PFSK-1 (cell line): Measurements from ENCODE around the gene RFT1.

Experiments
- FOXP2 ChIP-seq: optimal IDR thresholded peaks from 2 replicates; pipeline ENCODE3; 2011; ENCODE audit warnings: borderline replicate concordance, control low read depth, inconsistent platforms; ENCODE audit not compliant: insufficient read depth; ENCODE audit errors: extremely low read length, extremely low read depth
- POLR2AphosphoS5 ChIP-seq: IDR thresholded peaks from 2 replicates; pipeline ENCODE4 v1.6.1; 2012; ENCODE audit warnings: low read depth, mild to moderate bottlenecking, control low read depth, low read length, moderate library complexity
- REST ChIP-seq, 2 experiments: IDR thresholded peaks; 2 replicates each; pipeline versions ENCODE4 v1.6.1 to v1.8.0; 2011 to 2012; ENCODE audit warnings: low read depth in 2 of 2, low read length in 2 of 2, control low read depth in 1 of 2, inconsistent platforms in 1 of 2, mild to moderate bottlenecking in 1 of 2, moderate library complexity in 1 of 2; ENCODE audit not compliant: insufficient read depth in 1 of 2
- SIN3A ChIP-seq: IDR thresholded peaks from 2 replicates; pipeline ENCODE4 v1.6.1; 2012; ENCODE audit warnings: mild to moderate bottlenecking, low read length, moderate library complexity, borderline replicate concordance; ENCODE audit not compliant: insufficient read depth
- TAF1 ChIP-seq: IDR thresholded peaks from 2 replicates; pipeline ENCODE4 v1.6.1; 2012; ENCODE audit warnings: low read length, control low read depth, borderline replicate concordance; ENCODE audit not compliant: insufficient read depth

Gene RFT1

DNA sequence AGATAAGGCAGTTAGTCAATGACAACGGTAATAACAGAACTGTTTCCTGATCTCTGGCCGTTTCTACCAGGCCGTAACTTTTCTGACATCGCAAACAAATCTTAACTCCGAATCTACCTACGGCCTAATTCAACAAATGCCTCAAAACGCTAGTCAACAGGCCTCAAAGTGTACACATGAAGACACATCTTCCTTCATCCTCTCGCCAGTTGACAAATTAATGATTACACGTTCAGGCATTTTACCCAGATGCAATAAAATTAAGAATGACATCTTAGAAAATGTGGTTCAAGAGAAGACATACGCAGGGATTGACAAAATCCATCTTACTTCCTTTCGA is 85.9 kb downstream of the RFT1 start:
- no peak for TF ChIP-seq SIN3A
- TF ChIP-seq TAF1 = no peak

GRCh38 chr3:53043738-53044137 is 86.5 kb downstream of the RFT1 start:
- TF ChIP-seq POLR2AphosphoS5 = no peak
- TF ChIP-seq FOXP2 = no peak
- TF ChIP-seq TAF1 = no peak
- no peak for TF ChIP-seq REST (IDR thresholded peaks at IDR 0.05; ENCODE audit: insufficient read depth in 1 of 2, low read depth in 2 of 2, low read length in 2 of 2)
- TF ChIP-seq SIN3A = no peak

- no peak for TF ChIP-seq TAF1
These were observed 87.6 kb downstream of the RFT1 start for GRCh38 chr3:53042651-53043050.

DNA sequence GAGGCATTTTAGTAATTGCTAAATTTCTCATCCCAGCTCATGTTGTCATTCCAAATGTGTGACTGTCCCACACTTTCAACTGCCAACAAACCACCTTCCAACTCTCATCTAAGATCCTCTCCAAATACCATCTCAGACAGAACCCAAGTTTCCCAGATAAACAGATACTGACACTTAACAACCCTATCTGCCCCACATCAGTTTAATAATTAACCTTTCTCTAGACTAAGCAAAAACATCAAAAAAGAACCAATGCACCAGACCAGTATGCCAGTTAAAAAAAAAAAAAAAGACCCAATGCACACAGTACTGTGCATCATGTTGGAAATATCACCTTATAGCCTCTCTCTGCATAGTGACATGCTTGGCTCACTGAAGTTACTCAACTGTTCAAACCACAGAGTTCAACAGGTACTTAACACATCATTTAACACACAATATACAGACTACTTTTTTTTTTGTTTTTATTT is 89.8 kb downstream of the RFT1 start:
- TF ChIP-seq SIN3A (no peak), TAF1 (no peak), POLR2AphosphoS5 (no peak), FOXP2 (no peak), REST (IDR thresholded peaks at IDR 0.05; ENCODE audit: insufficient read depth in 1 of 2, low read depth in 2 of 2, low read length in 2 of 2) (no peak)

GRCh38 chr3:53039376-53039752 is 90.9 kb downstream of the RFT1 start:
- TF ChIP-seq FOXP2 = no peak
- TF ChIP-seq SIN3A = no peak

GRCh38 chr3:53038679-53039375 is 91.4 kb downstream of the RFT1 start:
- TF ChIP-seq REST (IDR thresholded peaks at IDR 0.05; ENCODE audit: insufficient read depth in 1 of 2, low read depth in 2 of 2, low read length in 2 of 2) = no peak
- no peak for TF ChIP-seq SIN3A
- TF ChIP-seq FOXP2 = no peak
- no peak for TF ChIP-seq TAF1
- no peak for TF ChIP-seq POLR2AphosphoS5
